OCI-LY7 (cell line): ENCODE results near the gene SLC2A4RG.

Experiments
- CTCF ChIP-seq: fragments of 200-600 bp; sonication (generic); conservative IDR thresholded peaks from 2 replicates; pipeline ENCODE4 v1.5.1; 2014; ENCODE audit warnings: mild to moderate bottlenecking, antibody characterized with exemption, low read length, moderate library complexity, mixed read lengths
- EZH2phosphoT487 ChIP-seq: fragments of 200-600 bp; sonication (generic); IDR thresholded peaks from 2 replicates; pipeline ENCODE4 v1.6.1; 2018; ENCODE audit warnings: low read depth, borderline replicate concordance, mild to moderate bottlenecking, mixed run types, antibody characterized with exemption, low read length, moderate library complexity, mixed read lengths

GRCh38 chr20:63791497-63792156 lies 52.1 kb downstream of the SLC2A4RG start:
- TF ChIP-seq CTCF (no peak), EZH2phosphoT487 (no peak)
